Gastroesophageal sphincter (tissue), 4 donors: ENCODE measurements around the gene TEX2. TPM values are rescaled to one million over a fixed set of nuclear protein-coding genes. Genes with fewer than 3 reads are reported as not detected.
"Not testable (repeated sequence)": the region's sequence is repeated elsewhere in the genome, so short reads cannot be mapped to it uniquely, and the experiment has no call there.

Experiments used
- ATAC-seq: fragments of 150-250 bp; one replicate; pipeline ENCODE4 v1.9.1; 2016; ENCODE audit warnings: mild to moderate bottlenecking, moderate library complexity
- H3K27ac ChIP-seq, 4 donors: fragments of 200-600 bp; sonication (generic) in 3 of 4; 1 replicate in 3 of 4; 2 replicates in 1 of 4; pipeline ENCODE4 v1.5.1; 2016 to 2019
- H3K27me3 ChIP-seq: fragments of 200-600 bp; sonication (generic); one replicate; pipeline ENCODE4 v1.5.1; 2019
- H3K36me3 ChIP-seq, 2 donors: fragments of 200-600 bp; sonication (generic); one replicate each; pipeline ENCODE4 v1.5.1; 2019; ENCODE audit warnings: control low read depth in 1 of 2
- H3K4me1 ChIP-seq, 3 donors: fragments of 200-600 bp; sonication (generic); 1 replicate in 2 of 3; 2 replicates in 1 of 3; pipeline ENCODE4 v1.5.1; 2016 to 2019; ENCODE audit warnings: control low read depth in 2 of 3
- H3K4me3 ChIP-seq, 2 donors: fragments of 200-600 bp; sonication (generic); one replicate each; pipeline ENCODE4 v1.5.1; 2019; ENCODE audit warnings: mild to moderate bottlenecking in 1 of 2, moderate library complexity in 1 of 2
- H3K9me3 ChIP-seq, 3 donors: fragments of 200-600 bp; sonication (generic); one replicate each; pipeline ENCODE4 v1.5.1; 2017 to 2019; ENCODE audit warnings: control low read depth in 2 of 3
- CTCF ChIP-seq, 4 experiments: fragments of 200-600 bp in 2 of 4; fragments of 450-650 bp in 2 of 4; sonication (generic) in 1 of 4; IDR thresholded peaks; one replicate each; pipeline ENCODE4 v1.5.1; 2017 to 2019; ENCODE audit warnings: antibody characterized with exemption in 4 of 4, mild to moderate bottlenecking in 2 of 4, moderate library complexity in 2 of 4
- EP300 ChIP-seq: sonication (generic); formaldehyde crosslinking; IDR thresholded peaks from one replicate; pipeline ENCODE4 v1.6.1; 2017; ENCODE audit warnings: antibody characterized with exemption, mild to moderate bottlenecking
- POLR2A ChIP-seq, 2 donors: fragments of 450-650 bp; IDR thresholded peaks; one replicate each; pipeline ENCODE4 v1.6.1; 2017; ENCODE audit warnings: antibody characterized with exemption in 2 of 2, mild to moderate bottlenecking in 2 of 2, moderate library complexity in 1 of 2
- POLR2AphosphoS5 ChIP-seq: sonication (generic); formaldehyde crosslinking; IDR thresholded peaks from one replicate; pipeline ENCODE4 v1.6.1; 2017; ENCODE audit warnings: antibody characterized with exemption
- WGBS, 2 donors: methylation state at CpG; one replicate each; pipeline ENCODE4 v1.1.5; 2018; ENCODE audit warnings: low coverage in 1 of 2; 5-methylcytosine and 5-hydroxymethylcytosine counted together
- total RNA-seq, 4 donors: library from RNA; depleted of rRNA; stranded (reverse); fragments of >200 nt; gene quantifications; one replicate each; pipeline ENCODE4 v1.1.0, GENCODE V29; 2016

The TEX2 gene
- total RNA-seq, 4 donors from 2014 or later: 37.8 to 60.9 (median 47.0) TPM

GRCh38 chr17:64172510-64172909 lies 90.5 kb downstream of the TEX2 start:
- Histone ChIP-seq H3K27ac (no peak overlapping the region), H3K27me3 (no peaks in the 10 kb centered on the region), H3K4me3 (no peak overlapping the region), H3K9me3 (no peaks in the 10 kb centered on the region), H3K4me1 (peaks cover 0 to 28% (median 3%) of the 10 kb centered on the region in 3 donors), H3K36me3 (peaks cover 0 to 41% of the 10 kb centered on the region in 2 donors)
- WGBS, 2 donors: 62 to 70% methylated on average over 2 to 3 of the region's 3 CpGs
- ATAC-seq: no peak
- TF ChIP-seq EP300 (no peak), CTCF (IDR thresholded peaks at IDR 0.05) (no peak), POLR2AphosphoS5 (no peak), POLR2A (IDR thresholded peaks at IDR 0.05) (no peak)

GRCh38 chr17:64171041-64171440 lies 92.0 kb downstream of the TEX2 start:
- no peak overlapping the region for H3K27ac ChIP-seq
- H3K4me1 ChIP-seq: peaks cover 0 to 14% (median 0%) of the 10 kb centered on the region in 3 donors
- WGBS, 2 donors: 64 to 86% methylated on average over 8 of the region's 8 CpGs
- no peak for ATAC-seq
- TF ChIP-seq POLR2AphosphoS5: no peak
- no peak for TF ChIP-seq EP300
- no peak for TF ChIP-seq POLR2A (IDR thresholded peaks at IDR 0.05)
- TF ChIP-seq CTCF (IDR thresholded peaks at IDR 0.05): no peak
- no peaks in the 10 kb centered on the region for H3K27me3 ChIP-seq
- H3K4me3 ChIP-seq: no peak overlapping the region
- peaks cover 0 to 35% of the 10 kb centered on the region in 2 donors for H3K36me3 ChIP-seq
- no peaks in the 10 kb centered on the region for H3K9me3 ChIP-seq

- H3K9me3 ChIP-seq: no peaks in the 10 kb centered on the region
- peaks cover 0 to 43% of the 10 kb centered on the region in 2 donors for H3K36me3 ChIP-seq
- H3K27me3 ChIP-seq: no peaks in the 10 kb centered on the region
- H3K27ac ChIP-seq: no peak overlapping the region
- peaks cover 0 to 6% (median 0%) of the 10 kb centered on the region in 3 donors for H3K4me1 ChIP-seq
- TF ChIP-seq POLR2AphosphoS5 (no peak), EP300 (no peak), CTCF (IDR thresholded peaks at IDR 0.05) (no peak), POLR2A (IDR thresholded peaks at IDR 0.05) (no peak)
- ATAC-seq: no peak
- no peak overlapping the region for H3K4me3 ChIP-seq
- 86 to 94% methylated on average over 3 to 4 of the region's 4 CpGs for WGBS, 2 donors
These were observed 92.8 kb downstream of the TEX2 start for GRCh38 chr17:64170286-64170685.

GRCh38 chr17:64167666-64168065 lies 95.4 kb downstream of the TEX2 start:
- not testable (repeated sequence) for H3K9me3 ChIP-seq, H3K4me3 ChIP-seq, H3K27me3 ChIP-seq, H3K4me1 ChIP-seq, ATAC-seq, H3K27ac ChIP-seq
- H3K36me3 ChIP-seq: peaks cover 0 to 52% of the 10 kb centered on the region in 2 donors
- 87% methylated on average over 3 of the region's 3 CpGs; no CpG with 5 or more reads in 1 of the 2 donors for WGBS, 2 donors

GRCh38 chr17:64166876-64167275 lies 96.2 kb downstream of the TEX2 start:
- ATAC-seq: no peak
- peaks cover 0 to 53% of the 10 kb centered on the region in 2 donors for H3K36me3 ChIP-seq
- 100% methylated on average over 1 of the region's 3 CpGs for WGBS, 2 donors
- H3K4me1 ChIP-seq: peaks cover 0 to 4% (median 0%) of the 10 kb centered on the region in 3 donors
- no peak overlapping the region for H3K27ac ChIP-seq
- no peaks in the 10 kb centered on the region for H3K27me3 ChIP-seq
- H3K9me3 ChIP-seq: no peaks in the 10 kb centered on the region
- no peak for TF ChIP-seq EP300
- no peak for TF ChIP-seq CTCF (IDR thresholded peaks at IDR 0.05)
- TF ChIP-seq POLR2AphosphoS5: no peak
- TF ChIP-seq POLR2A (IDR thresholded peaks at IDR 0.05): no peak
- H3K4me3 ChIP-seq: no peak overlapping the region
